ENCODE measurements around the gene NOXRED1. TPM values are rescaled to one million over a fixed set of nuclear protein-coding genes. Genes with fewer than 3 reads are reported as not detected.
A peak's percentile ranks its signal among the peaks of the same experiment; 100 is the strongest.

NOXRED1 gene
- total RNA-seq, 1 donor from 2014 or later: 1.2 TPM

- H3K27me3 Mint-ChIP-seq: no peaks in the 10 kb centered on the region
- TF ChIP-seq CTCF (IDR thresholded peaks at IDR 0.05; ENCODE audit: unreplicated experiment): peak; percentile 62
- peak overlapping the region; percentile 100 for H3K27ac Mint-ChIP-seq
- no peak for DNase-seq (ENCODE audit: low spot score, unreplicated experiment)
- H3K36me3 Mint-ChIP-seq (ENCODE audit: insufficient read depth): peaks cover 23% of the 10 kb centered on the region
- H3K9me3 Mint-ChIP-seq (ENCODE audit: low read depth): no peaks in the 10 kb centered on the region
- H3K4me3 Mint-ChIP-seq (ENCODE audit: low read depth): peak overlapping the region; percentile 100
- peaks cover 25% of the 10 kb centered on the region for H3K4me1 Mint-ChIP-seq (ENCODE audit: low read depth)
Observed at GRCh38 chr14:77459072-77459723, 35.9 kb upstream of the NOXRED1 start.

- Mint-ChIP-seq H3K36me3 (ENCODE audit: insufficient read depth) (peaks cover 19% of the 10 kb centered on the region), H3K4me1 (ENCODE audit: low read depth) (peaks cover 25% of the 10 kb centered on the region), H3K27me3 (no peaks in the 10 kb centered on the region), H3K4me3 (ENCODE audit: low read depth) (peak overlapping the region; percentile 100), H3K9me3 (ENCODE audit: low read depth) (no peaks in the 10 kb centered on the region), H3K27ac (peak overlapping the region; percentile 100)
- no peak for DNase-seq (ENCODE audit: low spot score, unreplicated experiment)
- no peak for TF ChIP-seq CTCF (IDR thresholded peaks at IDR 0.05; ENCODE audit: unreplicated experiment)
Observed at GRCh38 chr14:77458249-77458950, 35.1 kb upstream of the NOXRED1 start.

GRCh38 chr14:77457522-77458248 is 34.4 kb upstream of the NOXRED1 start, which contains the start of the genes AHSA1 and VIPAS39:
AHSA1 (plus strand) TSS chr14:77458093; CDS start chr14:77458190, 97 bp downstream.
VIPAS39 (minus strand) TSS chr14:77457601; CDS start chr14:77454102, 3,499 bp downstream.
- H3K9me3 Mint-ChIP-seq (ENCODE audit: low read depth): no peaks in the 10 kb centered on the region
- peaks cover 22% of the 10 kb centered on the region for H3K36me3 Mint-ChIP-seq (ENCODE audit: insufficient read depth)
- peak within 1 kb of the TSS; percentile 100 for H3K4me3 Mint-ChIP-seq (ENCODE audit: low read depth)
- peak within 1 kb of the TSS; percentile 100 for H3K27ac Mint-ChIP-seq
- peak; percentile 77 for DNase-seq (ENCODE audit: low spot score, unreplicated experiment)
- no peaks in the 10 kb centered on the region for H3K27me3 Mint-ChIP-seq
- peaks cover 25% of the 10 kb centered on the region for H3K4me1 Mint-ChIP-seq (ENCODE audit: low read depth)
- TF ChIP-seq CTCF (IDR thresholded peaks at IDR 0.05; ENCODE audit: unreplicated experiment): no peak

- peak overlapping the region; percentile 100 for H3K4me3 Mint-ChIP-seq (ENCODE audit: low read depth)
- no peak for DNase-seq (ENCODE audit: low spot score, unreplicated experiment)
- H3K9me3 Mint-ChIP-seq (ENCODE audit: low read depth): no peaks in the 10 kb centered on the region
- peak overlapping the region; percentile 100 for H3K27ac Mint-ChIP-seq
- H3K4me1 Mint-ChIP-seq (ENCODE audit: low read depth): peaks cover 25% of the 10 kb centered on the region
- TF ChIP-seq CTCF (IDR thresholded peaks at IDR 0.05; ENCODE audit: unreplicated experiment): no peak
- H3K27me3 Mint-ChIP-seq: no peaks in the 10 kb centered on the region
- H3K36me3 Mint-ChIP-seq (ENCODE audit: insufficient read depth): peaks cover 21% of the 10 kb centered on the region
Observed at GRCh38 chr14:77457115-77457521, 33.8 kb upstream of the NOXRED1 start.
